Inflammatory macrophage (primary cell): ENCODE data around the gene BMERB1.
"Not testable (repeated sequence)": the region's sequence is repeated elsewhere in the genome, so short reads cannot be mapped to it uniquely, and the experiment has no call there.

Experiments used
- DNase-seq, 2 donors: peaks; one replicate each; pipeline ENCODE4 v3.0.0-alpha.2; 2020 to 2022

The BMERB1 gene

GRCh38 chr16:15523939-15524338, 89.6 kb downstream of the BMERB1 start:
- DNase-seq, result no peak

GRCh38 chr16:15524966-15525365, 90.6 kb downstream of the BMERB1 start:
- DNase-seq, result no peak

GRCh38 chr16:15526097-15526496, 91.7 kb downstream of the BMERB1 start:
- DNase-seq, result no peak

GRCh38 chr16:15526731-15527130, 92.3 kb downstream of the BMERB1 start:
- no peak for DNase-seq

GRCh38 chr16:15529673-15530072, 95.3 kb downstream of the BMERB1 start:
- DNase-seq, result no peak

- DNase-seq, result no peak
Observed at GRCh38 chr16:15530085-15530484, 95.7 kb downstream of the BMERB1 start.

GRCh38 chr16:15532825-15533224, 98.4 kb downstream of the BMERB1 start:
- DNase-seq, result no peak

GRCh38 chr16:15533386-15533785, 99.0 kb downstream of the BMERB1 start:
- DNase-seq, result no peak

- DNase-seq, result no peak
Observed at GRCh38 chr16:15535772-15536171, 101.4 kb downstream of the BMERB1 start.

GRCh38 chr16:15536843-15537242, 102.5 kb downstream of the BMERB1 start:
- DNase-seq, result no peak

GRCh38 chr16:15538507-15538906, 104.1 kb downstream of the BMERB1 start:
- no peak for DNase-seq

- no peak for DNase-seq
Observed at GRCh38 chr16:15539197-15539596, 104.8 kb downstream of the BMERB1 start.

- no peak for DNase-seq
Observed at GRCh38 chr16:15542261-15542660, 107.9 kb downstream of the BMERB1 start.

- no peak for DNase-seq
Observed at GRCh38 chr16:15542734-15543347, 108.5 kb downstream of the BMERB1 start.

- DNase-seq, result no peak
Observed at GRCh38 chr16:15544405-15544804, 110.0 kb downstream of the BMERB1 start.

GRCh38 chr16:15545544-15545943, 111.2 kb downstream of the BMERB1 start:
- DNase-seq, result peak; percentile 20 to 26

- DNase-seq, result not testable (repeated sequence)
Observed at GRCh38 chr16:15547072-15547767, 112.8 kb downstream of the BMERB1 start.

- DNase-seq, result no peak
Observed at GRCh38 chr16:15547768-15548096, 113.3 kb downstream of the BMERB1 start.

GRCh38 chr16:15548482-15548891, 114.1 kb downstream of the BMERB1 start:
- DNase-seq, result no peak

GRCh38 chr16:15552507-15552906, 118.1 kb downstream of the BMERB1 start:
- no peak for DNase-seq

GRCh38 chr16:15553313-15554088, 119.1 kb downstream of the BMERB1 start:
- DNase-seq, result no peak

- DNase-seq, result no peak
Observed at GRCh38 chr16:15556130-15556529, 121.7 kb downstream of the BMERB1 start.

GRCh38 chr16:15557258-15557657, 122.9 kb downstream of the BMERB1 start:
- no peak for DNase-seq

GRCh38 chr16:15559176-15559575, 124.8 kb downstream of the BMERB1 start:
- DNase-seq, result no peak
